ENCODE data around the gene PTK6.

GRCh38 chr20:63556873-63557478 lies 19.8 kb upstream of the PTK6 start:
- TF ChIP-seq CTCF (IDR thresholded peaks at IDR 0.05) (no peak), POLR2A (IDR thresholded peaks at IDR 0.05) (no peak)

All from Peyer's patch (tissue), 4 donors.